ENCODE data around the gene SCEL. TPM values are rescaled to one million over a fixed set of nuclear protein-coding genes. Genes with fewer than 3 reads are reported as not detected.

SCEL gene, protein sequence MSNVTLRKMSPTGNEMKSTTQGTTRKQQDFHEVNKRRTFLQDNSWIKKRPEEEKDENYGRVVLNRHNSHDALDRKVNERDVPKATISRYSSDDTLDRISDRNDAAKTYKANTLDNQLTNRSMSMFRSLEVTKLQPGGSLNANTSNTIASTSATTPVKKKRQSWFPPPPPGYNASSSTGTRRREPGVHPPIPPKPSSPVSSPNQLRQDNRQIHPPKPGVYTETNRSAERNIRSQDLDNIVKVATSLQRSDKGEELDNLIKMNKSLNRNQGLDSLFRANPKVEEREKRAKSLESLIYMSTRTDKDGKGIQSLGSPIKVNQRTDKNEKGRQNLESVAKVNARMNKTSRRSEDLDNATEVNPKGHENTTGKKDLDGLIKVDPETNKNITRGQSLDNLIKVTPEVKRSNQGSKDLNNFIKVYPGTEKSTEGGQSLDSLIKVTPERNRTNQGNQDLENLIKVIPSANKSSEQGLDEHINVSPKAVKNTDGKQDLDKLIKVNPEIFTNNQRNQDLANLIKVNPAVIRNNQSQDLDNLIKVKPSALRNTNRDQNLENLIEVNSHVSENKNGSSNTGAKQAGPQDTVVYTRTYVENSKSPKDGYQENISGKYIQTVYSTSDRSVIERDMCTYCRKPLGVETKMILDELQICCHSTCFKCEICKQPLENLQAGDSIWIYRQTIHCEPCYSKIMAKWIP
- not detected for polyA plus RNA-seq (2012; ENCODE audit: insufficient read depth, insufficient read length)

DNA sequence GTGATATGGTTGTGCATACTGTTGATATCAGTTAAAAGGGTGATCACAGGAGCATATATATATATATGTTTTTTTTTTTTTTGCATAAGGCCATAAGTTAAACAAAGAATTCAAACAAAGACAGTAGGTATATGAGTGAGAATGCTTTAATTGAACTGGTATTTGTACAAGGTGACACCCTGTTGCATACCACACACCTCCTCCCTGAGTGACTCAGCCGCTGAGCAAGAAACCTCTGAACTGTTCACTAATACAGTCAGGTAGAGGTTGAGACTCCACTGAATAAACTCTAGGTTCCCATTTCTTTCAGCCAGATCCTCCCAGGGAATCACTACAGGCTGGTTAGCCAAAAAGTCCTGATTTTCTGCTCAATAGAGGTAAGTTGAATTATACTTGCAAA, at the start of gene SCEL:
SCEL (plus strand) TSS at position 259 of the 400 bp plus-strand sequence. CDS start 20,170 bp downstream, outside the sequence.
- H3K4me3 ChIP-seq (ENCODE audit: low read length) = no peak within 1 kb of the TSS
- DNase-seq (ENCODE audit: low read depth, low spot score) = no peak

DNA sequence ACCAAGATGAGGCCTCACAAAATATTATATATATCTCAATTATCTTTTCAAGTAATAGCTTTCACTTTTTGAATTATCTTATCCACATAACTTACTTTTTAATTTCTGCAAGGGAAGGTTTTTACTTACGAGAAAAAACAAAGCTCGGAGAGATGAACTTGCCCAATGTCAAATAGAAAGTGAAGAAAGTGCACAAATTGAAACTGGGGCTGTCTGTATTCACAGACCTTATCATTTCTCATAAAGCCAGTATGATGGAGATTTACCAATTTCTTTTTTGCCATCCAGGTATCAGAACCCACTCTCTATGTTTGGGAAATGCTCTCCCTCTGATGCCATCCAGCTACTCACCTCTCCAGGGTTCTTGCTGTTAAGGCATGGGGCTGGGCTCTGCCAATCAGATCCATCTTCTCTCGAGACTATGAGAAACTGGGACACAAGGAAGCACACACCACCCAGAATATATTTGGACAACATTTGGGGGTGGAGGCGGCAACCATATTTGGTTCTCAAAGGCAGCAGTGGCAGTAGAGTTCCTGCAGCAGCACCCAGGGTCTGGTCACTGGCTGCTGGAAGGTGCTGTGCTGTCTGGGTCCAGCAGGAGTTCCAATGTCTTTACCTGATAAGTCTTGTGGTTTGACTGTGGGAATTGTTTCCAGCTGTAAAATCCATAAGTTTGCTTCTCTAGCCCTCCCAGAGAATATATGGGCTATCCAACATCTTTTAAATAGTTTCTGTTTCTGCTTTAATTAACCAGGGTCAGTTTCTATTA, 45.8 kb upstream of the SCEL start:
- H3K4me3 ChIP-seq (ENCODE audit: low read length) = no peak overlapping the region
- DNase-seq (ENCODE audit: low read depth, low spot score) = no peak

DNA sequence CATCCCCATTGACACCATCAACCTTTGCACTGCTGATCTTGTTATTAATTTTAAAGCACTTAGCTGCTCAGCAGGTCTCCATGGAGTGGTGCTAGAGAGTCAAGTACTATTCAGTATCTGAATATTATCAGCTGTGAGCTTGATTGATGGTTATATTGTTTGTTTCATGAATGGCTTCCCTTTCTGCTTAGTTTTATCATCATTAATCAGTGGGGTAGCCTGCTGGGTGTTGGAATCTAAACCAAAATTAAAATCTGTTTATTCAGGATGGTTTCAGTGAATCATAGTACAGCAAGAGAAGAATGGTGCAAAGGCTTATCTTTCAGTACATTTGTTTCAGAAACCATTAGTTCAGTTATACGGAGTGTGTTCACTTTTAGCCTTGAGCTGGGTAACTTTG, 42.5 kb upstream of the SCEL start:
- DNase-seq (ENCODE audit: low read depth, low spot score) = peak; percentile 15

DNA sequence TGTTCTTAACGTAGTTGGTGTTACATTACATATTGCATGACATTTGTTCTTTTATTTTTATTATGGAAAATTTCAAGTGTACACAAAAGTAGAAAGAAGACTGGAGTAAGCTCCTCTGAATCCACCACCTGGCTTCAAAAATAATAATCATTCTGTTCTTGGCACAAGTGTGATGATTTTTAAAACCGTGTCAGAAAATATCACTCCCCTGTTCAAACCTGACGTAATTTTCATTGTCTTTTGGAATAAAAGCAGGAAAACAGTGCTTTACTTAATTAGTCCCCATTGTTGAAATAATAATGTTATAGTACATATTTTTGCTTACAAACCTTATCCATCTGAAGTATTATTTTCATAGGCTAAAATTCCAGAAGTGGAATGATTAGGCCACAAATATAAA, 41.3 kb upstream of the SCEL start:
- DNase-seq (ENCODE audit: low read depth, low spot score) = no peak

More for the DNA sequence above, 42.5 kb upstream of the SCEL start:
- H3K4me3 ChIP-seq (ENCODE audit: low read length) = no peak overlapping the region

DNA sequence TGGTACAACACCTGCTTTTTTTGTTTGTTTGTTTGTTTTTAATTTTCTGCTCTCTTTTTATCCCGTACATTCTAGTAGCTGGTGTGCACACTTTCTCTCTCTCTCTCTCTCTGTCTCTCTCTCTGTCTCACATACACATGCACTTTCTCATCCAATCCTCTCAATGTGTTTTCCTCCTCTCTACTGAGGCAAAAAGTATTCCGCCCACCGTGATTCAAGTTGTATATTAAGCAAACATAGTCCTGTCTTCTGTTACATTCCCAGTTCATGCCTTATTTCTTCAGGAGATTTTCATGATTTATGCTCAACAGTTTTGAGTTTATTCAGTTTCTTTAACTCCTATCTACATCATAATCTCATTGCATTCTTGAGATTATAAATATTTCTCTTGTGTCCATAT, 38.2 kb upstream of the SCEL start:
- no peak for DNase-seq (ENCODE audit: low read depth, low spot score)
- H3K4me3 ChIP-seq (ENCODE audit: low read length) = no peak overlapping the region

More for the DNA sequence above, 41.3 kb upstream of the SCEL start:
- no peak overlapping the region for H3K4me3 ChIP-seq (ENCODE audit: low read length)

DNA sequence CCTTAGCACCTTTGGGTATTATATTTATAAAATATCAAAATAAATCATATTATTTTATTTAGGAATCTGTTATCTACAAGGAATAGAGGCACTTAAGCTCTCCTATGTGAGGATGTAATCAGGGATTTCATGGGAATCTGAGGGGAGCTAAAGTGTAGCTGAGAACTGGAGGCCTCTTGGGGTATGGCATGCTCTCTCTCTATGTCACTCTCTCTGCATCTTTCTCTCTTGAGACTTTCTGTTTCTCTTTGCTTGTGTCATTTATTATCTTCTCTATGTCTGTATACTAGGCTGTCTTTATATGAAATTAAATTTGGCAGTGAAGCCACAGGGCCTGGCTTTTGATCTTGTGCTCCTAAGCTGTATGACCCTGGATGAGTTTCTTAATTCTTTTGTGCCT, 37.7 kb upstream of the SCEL start:
- no peak for DNase-seq (ENCODE audit: low read depth, low spot score)
- H3K4me3 ChIP-seq (ENCODE audit: low read length) = no peak overlapping the region

DNA sequence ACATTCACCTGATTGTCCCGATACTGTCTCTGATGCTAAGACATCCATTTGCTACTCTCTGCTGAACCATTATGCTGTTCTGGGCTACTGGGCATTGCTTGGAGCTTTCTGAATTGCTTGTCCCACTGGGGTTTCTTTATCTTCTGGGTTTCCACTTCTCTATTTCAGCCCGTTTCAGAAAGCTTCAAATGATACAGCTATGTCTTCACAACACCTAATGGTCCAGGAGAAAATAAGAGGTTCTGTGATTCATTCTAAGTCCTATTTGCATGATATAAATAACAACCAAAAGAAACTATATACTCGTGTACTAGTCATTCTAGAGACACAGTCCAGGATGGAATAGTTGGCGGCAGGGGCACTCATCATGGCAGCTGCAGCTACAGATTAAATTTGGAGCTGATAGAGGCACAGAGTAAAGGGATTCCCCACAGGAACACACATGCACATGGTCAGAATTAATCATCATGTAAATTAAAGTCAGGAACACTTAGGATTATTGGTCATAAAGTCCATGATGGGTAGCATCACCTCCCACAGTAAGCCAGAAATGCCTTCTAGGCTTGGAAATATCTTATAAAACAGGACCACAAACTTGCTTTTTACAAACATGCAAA, 33.3 kb upstream of the SCEL start:
- no peak for DNase-seq (ENCODE audit: low read depth, low spot score)
- no peak overlapping the region for H3K4me3 ChIP-seq (ENCODE audit: low read length)

DNA sequence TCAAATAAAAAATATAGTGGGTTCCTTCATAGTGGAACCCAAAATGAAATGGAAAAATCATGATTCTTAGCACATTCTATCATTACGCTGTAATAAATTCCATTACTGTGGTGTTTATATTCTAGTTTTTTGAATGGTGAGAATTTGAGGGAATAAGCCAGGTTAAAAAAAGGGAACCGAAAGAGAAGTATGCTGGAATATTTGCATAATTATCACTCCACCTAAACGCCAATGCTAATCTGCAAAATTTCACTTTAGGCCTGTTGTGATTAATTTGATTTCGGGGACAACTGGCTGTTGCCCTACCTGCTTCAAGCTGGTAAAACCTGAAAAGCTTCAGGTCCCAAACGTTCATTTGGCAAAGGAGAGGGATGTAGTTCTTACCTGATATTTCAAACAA, 32.1 kb upstream of the SCEL start:
- no peak for DNase-seq (ENCODE audit: low read depth, low spot score)
- no peak overlapping the region for H3K4me3 ChIP-seq (ENCODE audit: low read length)

DNA sequence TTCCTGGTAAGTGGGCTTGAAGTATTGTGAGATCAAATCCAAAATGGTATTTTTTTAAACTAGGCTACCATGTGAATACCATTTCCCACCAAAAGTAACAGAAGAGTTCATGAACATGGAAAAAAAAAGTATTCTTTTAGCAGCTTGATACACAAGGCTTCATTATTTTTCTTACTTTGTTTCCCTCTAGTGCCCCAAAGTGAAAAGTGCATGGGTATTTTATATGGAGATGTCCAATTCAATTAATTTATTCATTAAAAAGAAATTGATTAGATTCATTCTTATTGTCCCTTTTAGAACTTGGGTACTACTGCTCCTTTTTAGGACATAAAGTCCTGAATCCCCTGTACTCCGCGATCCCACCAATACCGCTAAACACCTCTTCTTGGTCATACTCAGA, 28.6 kb upstream of the SCEL start:
- no peak overlapping the region for H3K4me3 ChIP-seq (ENCODE audit: low read length)
- no peak for DNase-seq (ENCODE audit: low read depth, low spot score)

DNA sequence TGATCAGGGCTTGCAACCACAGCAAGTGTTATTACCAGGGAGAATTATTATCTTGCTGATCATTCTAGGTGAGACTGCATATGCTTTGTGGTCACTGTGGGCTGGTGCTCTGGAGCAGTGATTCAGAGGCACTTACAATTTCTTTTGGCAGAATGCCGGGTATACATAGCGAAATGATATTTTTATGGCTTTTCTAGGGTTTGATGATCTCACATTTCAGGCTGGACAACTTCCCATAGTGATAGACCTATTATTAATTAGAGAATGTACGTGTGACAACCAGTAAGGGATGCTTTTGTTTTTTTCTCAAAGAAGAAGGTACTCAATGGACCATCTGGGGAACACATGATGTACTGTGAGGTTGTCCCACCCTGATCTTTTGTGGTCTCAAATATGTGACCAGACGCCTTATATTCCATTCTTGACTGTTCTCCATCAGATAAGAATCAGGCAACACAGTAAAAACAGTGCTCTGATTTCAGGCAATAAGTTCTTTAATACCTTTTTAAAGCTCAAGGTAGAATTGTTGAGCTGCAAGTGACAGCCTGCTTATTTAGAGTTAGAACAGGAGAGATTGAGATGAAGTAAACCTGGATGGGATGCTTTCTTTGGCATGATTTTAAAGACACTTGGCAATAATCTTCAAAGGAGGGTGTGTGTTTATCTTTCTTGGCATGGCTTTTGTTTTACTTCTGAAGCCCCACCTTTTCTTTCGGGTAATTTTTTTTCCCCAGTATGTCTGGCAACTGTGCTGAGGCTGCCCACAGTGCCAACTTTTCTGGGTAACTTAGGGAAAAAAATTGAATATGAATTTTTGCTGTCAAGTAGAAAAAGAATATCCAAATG, 27.4 kb upstream of the SCEL start:
- DNase-seq (ENCODE audit: low read depth, low spot score) = no peak
- no peak overlapping the region for H3K4me3 ChIP-seq (ENCODE audit: low read length)

DNA sequence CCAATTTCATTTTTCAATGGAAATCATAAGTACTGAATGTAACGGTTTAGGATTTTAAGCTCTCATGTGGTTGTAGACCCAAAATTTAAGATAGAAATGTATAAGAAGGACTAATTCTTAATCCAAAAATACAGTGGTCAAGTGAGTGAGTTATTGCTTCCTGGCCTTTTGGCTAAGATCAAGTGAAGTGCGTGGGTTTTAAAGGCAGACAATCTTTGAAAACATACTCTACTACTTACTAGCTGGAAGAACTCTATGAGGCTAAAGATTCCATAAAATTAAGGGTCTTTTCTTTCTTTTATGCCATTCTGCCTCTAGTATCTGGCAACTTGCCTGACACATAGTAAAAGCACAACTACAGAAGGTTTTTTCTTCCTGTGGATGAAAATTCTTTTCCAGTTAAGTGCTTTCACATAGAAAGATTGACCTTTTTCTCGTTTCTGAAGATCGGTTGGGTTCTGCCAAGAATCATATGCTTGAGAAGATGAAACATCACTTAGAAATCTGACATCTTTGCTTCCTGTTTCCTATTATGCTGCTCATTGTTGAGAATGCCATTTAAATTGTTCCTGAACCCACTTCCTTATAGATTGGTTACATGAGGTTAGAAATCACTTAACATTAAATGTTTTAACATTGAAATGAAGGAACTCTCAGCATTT, 26.4 kb upstream of the SCEL start:
- H3K4me3 ChIP-seq (ENCODE audit: low read length) = no peak overlapping the region
- no peak for DNase-seq (ENCODE audit: low read depth, low spot score)

DNA sequence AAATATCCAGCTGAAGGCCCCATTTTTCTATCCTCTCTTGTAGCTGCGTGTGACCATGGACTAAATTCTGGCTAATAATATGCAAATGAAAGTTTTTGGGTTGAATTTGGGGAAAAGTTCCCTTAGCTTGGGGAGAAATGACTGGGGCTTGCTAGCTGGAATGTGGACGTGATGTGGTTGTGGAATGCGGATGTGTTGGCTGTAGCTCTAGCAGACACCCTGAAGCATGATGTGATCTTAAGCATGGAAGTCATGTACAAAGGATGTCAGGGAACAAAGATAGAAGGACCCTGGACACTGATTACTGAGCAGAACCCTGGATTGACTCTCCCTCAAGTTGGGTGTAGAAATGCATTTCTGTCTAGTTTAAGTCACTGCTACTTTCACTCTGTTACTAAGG, 25.4 kb upstream of the SCEL start:
- no peak overlapping the region for H3K4me3 ChIP-seq (ENCODE audit: low read length)
- DNase-seq (ENCODE audit: low read depth, low spot score) = no peak

DNA sequence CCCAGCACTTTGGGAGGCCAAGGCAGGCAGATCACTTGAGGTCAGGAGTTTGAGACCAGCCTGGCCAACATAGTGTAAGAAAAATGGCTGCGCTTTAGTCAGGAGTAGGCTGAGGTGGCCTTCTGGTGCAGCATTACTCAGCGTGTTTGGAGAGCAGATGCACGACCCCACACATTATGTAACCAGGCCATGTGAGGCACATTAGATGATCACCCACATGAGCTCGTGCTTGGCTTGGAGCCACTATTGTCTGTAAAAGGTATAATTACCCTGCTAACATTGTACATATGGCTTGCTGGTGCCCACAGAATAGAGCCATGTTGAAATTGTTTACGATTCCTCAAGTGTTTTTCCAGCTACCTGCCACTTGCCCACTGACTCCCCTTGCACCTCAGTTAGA, 24.0 kb upstream of the SCEL start:
- DNase-seq (ENCODE audit: low read depth, low spot score) = no peak

DNA sequence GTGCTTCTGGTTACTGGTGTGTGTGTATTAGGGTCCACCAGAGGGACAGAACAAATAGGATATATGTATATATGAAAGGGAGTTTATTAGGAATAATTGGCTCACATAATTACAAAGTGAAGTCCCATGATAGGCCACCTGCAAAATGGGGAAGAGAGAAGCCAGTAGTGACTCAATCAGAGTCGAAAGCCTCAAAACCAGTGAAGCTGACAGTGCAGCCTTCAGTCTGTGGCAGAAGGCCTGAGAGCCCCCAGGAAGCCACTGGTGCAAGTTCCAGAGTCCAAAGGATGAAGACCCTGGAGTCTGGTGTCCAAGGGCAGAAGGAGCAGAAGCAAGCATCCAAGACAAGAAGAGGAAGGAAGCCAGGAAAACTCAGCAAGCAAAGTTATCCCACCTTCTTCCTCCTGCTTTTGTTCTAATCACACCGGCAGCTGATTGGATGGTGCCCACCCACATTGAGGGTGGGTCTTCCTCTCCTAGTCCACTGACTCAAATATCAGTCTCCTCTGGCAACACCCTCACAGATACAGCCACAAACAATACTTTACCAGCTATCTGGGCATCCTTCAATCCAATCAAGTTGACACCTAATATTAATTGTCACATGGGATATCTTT, 21.7 kb upstream of the SCEL start:
- no peak overlapping the region for H3K4me3 ChIP-seq (ENCODE audit: low read length)
- no peak for DNase-seq (ENCODE audit: low read depth, low spot score)

More for the DNA sequence above, 24.0 kb upstream of the SCEL start:
- no peak overlapping the region for H3K4me3 ChIP-seq (ENCODE audit: low read length)

DNA sequence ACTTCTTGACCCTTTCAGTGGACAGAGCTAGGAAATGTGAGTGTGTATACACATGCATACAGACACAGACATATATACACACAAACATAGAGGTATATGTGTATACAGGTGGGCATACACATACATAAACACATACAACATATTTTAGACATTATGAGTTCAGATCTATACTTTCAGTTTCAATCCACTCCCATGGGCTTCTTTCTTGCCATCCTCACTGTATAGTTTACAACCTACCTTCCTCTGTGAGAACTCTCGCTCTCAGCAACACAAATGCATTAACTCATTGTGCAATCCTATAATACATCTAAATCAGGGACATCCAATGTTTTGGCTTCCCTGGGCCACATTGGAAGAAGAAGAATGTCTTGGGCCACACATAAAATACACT, 21.2 kb upstream of the SCEL start:
- no peak for DNase-seq (ENCODE audit: low read depth, low spot score)
- H3K4me3 ChIP-seq (ENCODE audit: low read length) = no peak overlapping the region

DNA sequence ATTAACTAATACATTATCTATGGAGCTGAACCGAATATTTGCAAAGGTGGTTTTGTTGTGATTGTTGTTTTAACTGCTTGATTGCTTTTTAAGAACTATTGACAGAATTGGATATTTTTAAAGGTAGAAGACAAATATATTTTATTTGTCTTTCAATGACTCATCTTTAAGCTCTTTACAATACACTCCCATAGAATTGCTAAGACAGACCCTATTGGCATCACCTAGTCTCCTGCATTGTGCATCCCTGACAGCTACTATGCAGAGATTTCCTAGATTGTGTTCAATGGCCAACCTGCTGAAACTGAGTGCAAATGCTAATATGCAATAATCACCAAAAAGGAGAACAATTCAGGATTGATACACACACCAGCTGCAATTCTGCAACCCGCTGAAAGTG, 19.7 kb upstream of the SCEL start:
- DNase-seq (ENCODE audit: low read depth, low spot score) = no peak
- no peak overlapping the region for H3K4me3 ChIP-seq (ENCODE audit: low read length)

DNA sequence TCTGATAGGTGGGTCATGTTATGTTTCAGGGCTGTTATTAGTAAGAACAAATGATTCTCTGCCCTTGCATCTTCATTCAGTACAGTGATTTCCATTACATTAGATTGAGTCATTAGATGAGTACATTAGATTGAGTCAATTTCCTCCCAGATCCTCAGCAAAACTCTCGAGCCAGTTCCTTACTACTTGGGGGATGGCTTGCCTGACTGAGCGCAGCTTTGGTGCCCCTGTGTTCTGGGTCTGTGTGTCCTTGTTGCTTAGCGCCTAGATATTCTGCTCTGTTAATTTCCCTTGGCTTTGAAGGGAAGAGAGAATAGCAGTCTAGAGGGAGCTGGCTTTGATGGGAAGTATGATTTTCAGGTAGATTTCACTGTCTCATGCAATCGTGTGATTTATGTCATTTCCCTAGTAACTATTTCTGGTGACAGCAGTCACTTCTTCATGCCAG, 19.1 kb upstream of the SCEL start:
- no peak for DNase-seq (ENCODE audit: low read depth, low spot score)
- H3K4me3 ChIP-seq (ENCODE audit: low read length) = no peak overlapping the region

DNA sequence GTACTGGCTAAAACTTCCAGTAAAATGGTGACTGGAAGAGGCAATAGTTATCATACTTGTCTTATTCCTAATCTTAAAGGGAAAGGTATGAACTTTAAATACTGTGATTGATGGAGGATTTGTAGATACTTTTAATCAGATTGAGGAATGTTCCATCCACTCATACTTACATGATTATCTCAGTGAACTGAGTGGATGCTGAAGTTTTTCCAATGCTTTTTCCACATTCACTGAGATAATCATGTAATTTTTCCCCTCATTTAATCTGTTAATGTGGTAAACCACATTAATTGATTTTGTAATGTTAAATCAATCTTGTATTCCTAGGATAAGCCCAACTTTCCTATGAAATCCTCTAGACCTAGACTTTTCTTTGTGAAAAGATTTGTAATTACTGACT, 17.2 kb upstream of the SCEL start:
- no peak for DNase-seq (ENCODE audit: low read depth, low spot score)
- H3K4me3 ChIP-seq (ENCODE audit: low read length) = no peak overlapping the region
